ENCODE data around the gene SLC9A1.

GRCh38 chr1:27127419-27127818, 27.5 kb downstream of the SLC9A1 start:
- TF ChIP-seq EZH2 (IDR thresholded peaks at IDR 0.05; ENCODE audit: low read depth, low read length, severe bottlenecking) (no peak), CTCF (IDR thresholded peaks at IDR 0.05; ENCODE audit: control extremely low read depth in 1 of 3, insufficient read depth in 1 of 3, low read depth in 1 of 3, low read length in 3 of 3) (peak; percentile 49 to 72 (median 65)), TCF12 (IDR thresholded peaks at IDR 0.05; ENCODE audit: low read depth, low read length) (no peak), POLR2AphosphoS5 (IDR thresholded peaks at IDR 0.05; ENCODE audit: low read depth, low read length) (no peak), ATF3 (IDR thresholded peaks at IDR 0.05; ENCODE audit: insufficient read depth, low read depth, low read length) (no peak), POLR2A (IDR thresholded peaks at IDR 0.05; ENCODE audit: control extremely low read depth in 1 of 2, low read depth in 2 of 2, low read length in 2 of 2) (no peak), RFX5 (IDR thresholded peaks at IDR 0.05; ENCODE audit: borderline replicate concordance, low read depth, low read length) (no peak), SP1 (IDR thresholded peaks at IDR 0.05; ENCODE audit: low read depth, low read length) (no peak), CHD1 (IDR thresholded peaks at IDR 0.05; ENCODE audit: low read depth, low read length) (no peak)

Data from H1 (cell line).